Epidermal melanocyte (primary cell): ENCODE results near the gene FOSB.

Source experiments
- DNase-seq: peaks from one replicate; pipeline ENCODE4 v3.0.0; 2011; ENCODE audit warnings: low spot score; ENCODE audit not compliant: insufficient read length

Gene FOSB

DNA sequence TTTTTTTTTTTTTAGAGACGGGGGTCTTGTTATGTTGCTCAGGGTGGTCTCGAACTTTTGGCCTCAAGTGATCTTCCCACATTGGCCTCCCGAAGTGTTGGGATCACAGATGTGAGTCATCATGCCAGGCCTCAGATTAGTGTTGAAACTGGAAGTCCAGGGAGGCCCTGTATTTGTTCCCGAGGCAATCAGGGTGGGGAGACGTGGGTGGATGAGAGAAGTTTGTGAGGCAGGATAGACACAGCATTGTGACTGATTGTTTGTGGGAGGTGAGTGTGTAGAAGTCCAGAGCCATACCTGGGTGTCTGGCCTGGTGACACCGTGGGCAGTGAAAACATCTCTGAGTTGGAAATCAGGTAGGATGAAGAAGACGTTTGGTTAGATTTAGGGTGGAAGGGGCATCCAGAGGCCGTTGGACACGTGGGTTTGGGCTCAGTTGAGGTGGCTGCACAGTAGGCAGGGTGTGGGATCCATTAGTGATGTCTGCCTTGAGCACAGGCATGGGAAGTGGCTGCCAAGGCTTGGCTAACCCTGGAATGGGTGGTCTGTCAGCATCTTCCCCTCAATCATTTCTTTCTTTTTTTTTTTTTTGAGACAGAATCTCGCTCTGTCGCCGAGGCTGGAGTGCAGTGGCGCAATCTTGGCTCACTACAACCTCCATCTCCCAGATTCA lies 16.6 kb downstream of the FOSB start:
- no peak for DNase-seq

DNA sequence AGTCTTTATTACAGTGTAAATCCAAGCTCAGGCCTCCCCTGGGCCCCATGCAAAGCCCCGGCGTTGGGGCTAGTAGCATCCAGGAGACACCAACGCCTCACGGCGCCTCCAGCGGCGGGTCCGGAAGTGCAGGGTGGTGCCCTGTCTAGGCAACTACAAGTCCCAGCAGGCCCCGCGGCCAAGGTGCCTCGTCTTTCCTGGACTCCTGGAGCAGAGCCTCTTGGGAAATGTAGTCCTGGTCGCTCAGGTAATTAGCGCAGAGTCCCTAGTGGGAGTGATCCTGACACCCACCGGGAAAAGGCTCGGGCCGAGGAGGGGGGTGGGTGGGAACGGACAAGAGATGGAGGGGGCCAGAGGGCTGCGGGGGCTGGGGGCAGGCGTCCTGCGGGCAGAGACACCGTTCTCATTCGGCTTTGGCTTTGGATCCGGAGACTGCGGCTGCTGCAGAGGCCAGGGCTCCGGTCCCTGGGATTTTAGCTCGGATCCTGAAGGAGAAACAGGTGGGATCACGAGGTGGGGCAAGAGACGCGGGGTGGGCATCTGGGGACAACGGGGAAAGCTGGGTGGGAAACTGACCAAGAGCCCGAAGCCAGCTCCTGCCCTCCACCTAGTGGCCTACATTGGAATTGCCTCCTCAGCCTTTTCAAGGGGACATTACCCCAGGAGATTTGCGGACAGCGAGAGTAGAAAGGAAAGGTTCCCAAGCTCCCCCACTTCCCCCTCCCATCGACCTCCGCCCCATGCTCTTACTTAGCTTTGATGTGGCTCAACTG lies 17.7 kb downstream of the FOSB start:
- DNase-seq = peak; percentile 87

DNA sequence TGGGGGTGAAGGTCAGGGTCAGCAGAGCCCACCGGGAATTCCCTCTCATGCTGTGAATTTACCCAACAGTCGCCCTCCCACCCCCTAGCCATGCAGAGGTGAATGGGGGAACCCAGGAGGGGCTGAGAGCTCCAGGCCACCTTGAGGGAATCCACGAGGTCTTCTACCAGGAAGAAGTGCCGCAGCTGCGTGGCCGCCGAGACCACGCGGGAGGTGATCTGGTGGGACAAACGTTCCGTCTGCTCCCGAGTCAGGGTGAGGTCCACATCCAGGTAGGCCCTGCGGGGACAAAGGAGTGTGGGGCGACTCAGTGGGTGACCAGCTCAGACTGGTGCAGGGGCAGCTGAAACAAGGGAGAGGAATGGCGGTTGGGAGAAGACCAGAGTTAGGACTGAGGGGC lies 20.9 kb downstream of the FOSB start:
- no peak for DNase-seq

DNA sequence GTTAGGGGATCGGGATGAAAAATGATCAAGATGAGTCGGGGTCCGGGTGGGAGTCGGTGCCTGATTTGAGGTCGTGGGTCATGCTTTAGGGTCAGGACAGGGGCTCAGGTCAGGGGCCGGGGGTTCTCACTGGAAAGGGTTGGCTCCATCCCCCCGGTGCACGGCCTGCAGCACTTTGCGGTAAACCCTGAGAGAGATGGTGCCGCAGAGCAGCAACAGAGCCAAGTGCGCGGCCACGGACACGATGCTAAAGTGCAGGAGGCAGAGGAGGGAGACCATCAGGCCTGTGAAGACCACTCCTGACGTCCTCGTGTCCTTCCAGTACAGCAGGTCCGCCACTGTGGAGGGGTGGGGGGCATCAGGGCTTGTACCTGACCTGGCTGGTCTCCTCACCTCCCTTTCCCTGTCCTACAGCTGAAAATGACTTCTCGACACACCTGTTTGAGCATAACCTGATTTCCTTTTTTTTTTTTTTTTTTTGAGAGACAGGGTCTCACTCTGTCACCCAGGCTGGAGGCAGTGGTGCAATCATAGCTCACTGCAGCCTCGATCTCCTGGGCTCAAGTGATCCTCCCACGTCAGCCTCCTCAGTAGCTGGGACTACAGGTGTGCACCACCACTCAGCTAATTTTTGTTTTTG lies 21.5 kb downstream of the FOSB start:
- no peak for DNase-seq

DNA sequence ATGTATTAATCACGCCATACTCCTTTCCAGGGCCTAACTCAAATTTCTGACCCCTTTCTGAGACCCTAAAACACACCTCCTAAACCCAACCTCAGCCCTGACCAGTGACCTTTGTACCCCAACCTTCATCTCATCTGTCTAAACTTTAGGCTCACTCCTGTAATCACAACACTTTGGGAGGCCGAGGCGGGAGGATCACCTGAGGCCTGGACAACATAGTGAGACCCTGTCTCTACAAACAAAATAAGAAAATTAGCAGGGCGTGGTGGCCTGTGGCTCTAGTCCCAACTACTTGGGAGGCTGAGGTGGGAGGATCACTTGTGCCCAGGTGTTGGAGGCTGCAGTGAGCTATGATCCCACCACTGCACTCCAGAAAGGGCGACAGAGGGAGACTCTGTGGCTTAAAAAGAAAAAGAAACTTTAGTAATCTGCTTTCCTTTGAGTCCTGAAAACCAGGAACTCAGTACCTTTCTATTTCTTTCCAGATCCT lies 24.4 kb downstream of the FOSB start:
- DNase-seq = peak; percentile 11

DNA sequence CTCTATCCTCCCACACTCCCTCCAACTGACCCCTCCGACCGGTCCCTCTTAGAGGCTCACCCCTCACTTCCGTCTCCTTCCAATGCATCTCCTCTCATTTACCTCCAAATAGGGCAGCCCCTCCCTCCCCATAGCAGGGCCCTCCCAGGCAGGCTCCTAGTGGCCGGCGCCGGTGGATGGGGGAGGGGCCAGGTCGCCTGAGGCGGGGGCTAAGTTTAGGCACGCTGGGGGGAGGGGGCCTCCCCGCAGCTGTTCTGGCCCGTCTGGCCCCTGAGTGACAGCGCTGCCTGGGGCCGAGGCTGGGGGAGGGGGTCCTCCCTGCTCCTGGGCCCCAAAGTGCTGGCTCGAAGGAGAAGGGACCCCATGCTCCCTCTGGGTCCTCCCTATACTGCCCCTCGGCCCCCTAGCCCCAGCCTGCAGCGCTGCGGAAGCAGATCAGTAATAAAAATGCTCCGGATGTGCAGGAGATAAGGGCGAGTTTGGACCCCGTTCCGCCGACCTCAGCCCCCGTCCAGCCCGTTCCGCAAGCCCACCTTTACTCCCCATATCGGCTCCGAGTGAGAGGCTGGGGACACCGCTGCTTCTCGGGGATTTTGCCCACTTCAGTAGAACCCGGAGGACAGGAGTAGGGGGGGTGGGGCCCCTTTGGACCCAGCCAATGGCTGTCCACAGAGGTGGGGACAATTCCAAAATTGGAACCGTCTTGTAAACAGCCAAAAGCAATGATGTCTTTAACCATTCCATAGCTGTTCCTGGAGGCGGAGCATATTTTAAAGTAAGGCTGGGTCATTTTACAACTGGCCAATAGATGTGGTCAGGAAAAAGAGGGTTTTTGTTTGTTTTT lies 25.1 kb downstream of the FOSB start:
- peak; percentile 89 for DNase-seq

DNA sequence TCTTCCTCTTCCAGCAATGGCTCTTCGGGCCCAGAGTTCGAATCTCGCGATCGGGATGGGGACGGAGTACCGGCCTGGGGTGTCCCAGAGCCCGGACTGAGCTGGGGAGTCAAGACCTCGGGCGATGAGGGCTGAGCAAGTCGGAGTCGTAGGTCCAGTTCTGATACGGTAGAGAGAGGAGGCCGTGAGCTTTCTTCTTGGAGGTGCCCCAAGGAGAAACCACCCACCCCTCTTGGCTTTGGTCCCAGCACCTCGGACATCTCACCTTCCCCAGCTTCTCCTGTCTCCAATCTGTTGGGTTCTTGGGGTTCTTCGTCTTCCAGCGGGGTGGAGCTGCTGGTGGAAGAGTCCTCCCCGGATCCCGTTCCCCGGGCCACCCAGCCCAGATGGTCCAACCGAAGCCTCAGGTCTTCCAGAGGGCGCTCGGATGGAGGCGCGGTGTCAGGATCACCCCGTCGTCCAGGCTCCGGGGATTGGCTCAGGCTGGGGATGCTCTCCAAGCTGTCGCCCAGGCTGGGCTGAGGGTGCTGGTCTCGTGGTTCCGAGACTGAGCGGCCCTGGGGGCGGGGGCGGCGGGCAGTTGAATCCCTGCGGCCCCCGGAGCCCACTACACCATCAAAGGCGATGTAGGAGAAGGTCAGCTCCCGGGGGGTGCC lies 26.6 kb downstream of the FOSB start:
- DNase-seq = no peak

DNA sequence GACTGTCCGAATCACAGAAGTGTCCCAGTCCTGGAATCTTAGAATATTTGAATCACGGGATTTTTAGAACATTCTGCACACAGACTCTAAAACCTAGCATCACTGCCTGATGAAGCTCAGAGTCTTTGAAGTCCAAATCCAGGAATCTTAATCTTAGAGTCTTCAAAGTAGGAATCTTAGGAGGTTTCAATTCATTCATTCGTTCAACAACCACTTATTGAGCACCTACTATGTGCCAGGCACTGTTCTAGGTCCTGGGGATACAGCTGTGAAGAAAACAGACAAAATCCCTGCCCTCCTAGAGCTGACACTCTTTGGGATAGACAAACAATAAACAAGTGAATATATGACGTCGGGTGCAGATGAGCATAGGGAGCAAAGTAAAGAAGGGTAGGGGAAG lies 27.4 kb downstream of the FOSB start:
- DNase-seq = no peak

DNA sequence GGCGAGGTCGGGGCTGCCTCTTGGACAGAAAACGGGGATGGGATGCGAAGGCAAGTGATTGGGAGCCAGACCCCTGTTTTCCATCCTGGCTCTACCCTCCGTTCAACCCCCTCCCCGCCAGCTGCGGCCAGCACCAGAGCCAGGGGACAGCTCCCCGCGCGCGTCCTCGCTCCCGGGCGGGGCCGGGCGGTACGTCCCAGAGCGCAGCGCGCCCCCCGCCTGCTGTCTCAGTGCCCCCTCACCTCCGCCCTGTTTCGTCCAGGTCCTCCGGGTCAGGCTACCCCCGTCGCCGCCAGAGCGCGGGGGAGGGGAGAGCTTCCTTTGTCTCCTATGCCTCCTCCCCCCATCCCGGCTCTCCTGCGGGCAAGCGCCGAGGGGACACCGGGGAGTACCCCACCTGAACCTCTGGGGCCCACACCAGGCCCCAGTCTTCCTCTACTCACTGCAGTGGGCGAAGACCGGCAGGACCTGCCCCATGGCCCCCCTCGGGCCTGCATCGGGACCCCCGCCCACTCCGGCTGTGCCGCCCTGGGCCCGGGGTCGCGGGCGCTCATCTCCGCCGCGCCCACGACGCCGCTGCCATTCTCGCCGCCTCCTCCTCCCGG lies 28.7 kb downstream of the FOSB start:
- DNase-seq = no peak

DNA sequence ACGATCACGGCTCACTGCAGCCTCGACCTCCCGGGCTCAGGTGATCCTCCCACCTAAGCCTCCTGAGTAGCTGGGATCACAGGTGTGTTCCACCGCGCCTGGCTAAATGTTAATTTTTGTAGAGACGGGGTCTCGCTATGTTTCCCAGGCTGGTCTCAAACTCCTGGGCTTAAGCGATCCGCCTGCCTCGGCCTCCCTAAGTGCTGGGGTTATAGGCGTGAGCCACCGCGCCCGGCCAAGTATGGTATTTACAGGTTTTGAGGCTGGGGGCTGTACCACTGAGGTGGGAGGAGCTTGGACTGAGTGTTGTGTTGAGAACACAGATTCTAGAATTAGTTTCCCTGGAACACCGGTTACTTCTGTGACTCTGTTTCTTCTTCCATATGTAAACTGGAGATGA lies 30.0 kb downstream of the FOSB start:
- no peak for DNase-seq

DNA sequence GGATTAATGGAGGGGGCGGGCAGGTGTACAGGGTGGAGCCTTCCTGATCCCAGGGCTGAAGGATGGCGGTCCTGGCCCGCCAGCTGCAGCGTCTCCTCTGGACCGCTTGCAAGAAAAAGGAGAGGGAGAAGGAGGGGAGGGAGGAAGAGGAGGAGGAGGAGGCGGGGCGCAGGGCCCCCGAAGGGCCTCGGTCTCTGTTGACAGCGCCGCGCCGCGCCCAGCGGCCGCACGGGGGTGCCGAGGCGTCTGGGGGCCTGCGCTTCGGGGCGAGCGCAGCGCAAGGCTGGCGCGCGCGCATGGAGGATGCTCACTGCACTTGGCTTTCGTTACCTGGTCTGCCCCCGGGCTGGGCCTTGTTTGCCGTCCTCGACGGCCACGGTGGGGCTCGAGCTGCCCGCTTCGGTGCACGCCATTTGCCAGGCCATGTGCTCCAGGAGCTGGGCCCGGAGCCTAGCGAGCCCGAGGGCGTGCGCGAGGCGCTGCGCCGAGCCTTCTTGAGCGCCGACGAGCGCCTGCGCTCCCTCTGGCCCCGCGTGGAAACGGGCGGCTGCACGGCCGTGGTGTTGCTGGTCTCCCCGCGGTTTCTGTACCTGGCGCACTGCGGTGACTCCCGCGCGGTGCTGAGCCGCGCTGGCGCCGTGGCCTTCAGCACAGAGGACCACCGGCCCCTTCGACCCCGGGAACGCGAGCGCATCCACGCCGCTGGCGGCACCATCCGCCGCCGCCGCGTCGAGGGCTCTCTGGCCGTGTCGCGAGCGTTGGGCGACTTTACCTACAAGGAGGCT lies 30.8 kb downstream of the FOSB start, which contains the start of gene PPM1N:
Gene PPM1N (plus strand): TSS at position 33 of the 785 bp plus-strand sequence. CDS start 30 bp downstream, at position 63.
- DNase-seq = no peak

DNA sequence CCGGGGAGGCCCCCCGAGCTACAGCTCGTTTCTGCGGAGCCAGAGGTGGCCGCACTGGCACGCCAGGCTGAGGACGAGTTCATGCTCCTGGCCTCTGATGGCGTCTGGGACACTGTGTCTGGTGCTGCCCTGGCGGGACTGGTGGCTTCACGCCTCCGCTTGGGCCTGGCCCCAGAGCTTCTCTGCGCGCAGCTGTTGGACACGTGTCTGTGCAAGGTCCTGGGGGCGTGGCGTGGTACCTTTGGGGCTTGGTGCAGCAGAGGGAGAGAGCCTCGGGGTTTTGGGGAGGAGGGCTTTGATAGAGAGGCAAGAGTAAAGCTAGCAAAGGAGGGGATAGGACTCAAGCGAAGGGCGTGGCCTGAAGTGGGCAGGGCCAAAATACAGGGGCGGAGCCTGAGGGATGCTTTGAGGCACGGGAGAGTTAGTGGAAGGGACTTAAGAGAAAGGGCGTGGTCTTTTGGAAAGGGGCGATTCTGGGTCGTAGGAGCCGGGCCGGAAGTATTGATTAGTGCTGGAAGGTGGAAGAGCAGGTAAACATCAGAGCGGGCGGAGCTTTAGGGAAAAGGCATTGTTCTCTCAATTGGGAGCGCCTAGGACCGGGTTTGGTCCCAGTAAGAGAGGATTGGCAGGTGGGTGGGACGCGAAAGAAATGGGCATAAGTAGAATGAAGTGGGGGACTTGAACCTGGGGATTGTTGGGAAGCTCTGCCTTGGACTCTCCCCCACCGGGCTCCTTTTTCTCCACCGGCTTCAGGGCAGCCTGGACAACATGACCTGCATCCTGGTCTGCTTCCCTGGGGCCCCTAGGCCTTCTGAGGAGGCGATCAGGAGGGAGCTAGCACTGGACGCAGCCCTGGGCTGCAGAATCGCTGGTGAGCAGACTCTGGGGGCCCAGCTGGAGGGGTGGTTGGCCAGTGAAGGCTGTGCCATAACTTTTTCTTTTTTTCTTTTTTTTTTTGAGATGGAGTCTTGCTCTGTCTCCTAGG lies 31.7 kb downstream of the FOSB start:
- DNase-seq = no peak

DNA sequence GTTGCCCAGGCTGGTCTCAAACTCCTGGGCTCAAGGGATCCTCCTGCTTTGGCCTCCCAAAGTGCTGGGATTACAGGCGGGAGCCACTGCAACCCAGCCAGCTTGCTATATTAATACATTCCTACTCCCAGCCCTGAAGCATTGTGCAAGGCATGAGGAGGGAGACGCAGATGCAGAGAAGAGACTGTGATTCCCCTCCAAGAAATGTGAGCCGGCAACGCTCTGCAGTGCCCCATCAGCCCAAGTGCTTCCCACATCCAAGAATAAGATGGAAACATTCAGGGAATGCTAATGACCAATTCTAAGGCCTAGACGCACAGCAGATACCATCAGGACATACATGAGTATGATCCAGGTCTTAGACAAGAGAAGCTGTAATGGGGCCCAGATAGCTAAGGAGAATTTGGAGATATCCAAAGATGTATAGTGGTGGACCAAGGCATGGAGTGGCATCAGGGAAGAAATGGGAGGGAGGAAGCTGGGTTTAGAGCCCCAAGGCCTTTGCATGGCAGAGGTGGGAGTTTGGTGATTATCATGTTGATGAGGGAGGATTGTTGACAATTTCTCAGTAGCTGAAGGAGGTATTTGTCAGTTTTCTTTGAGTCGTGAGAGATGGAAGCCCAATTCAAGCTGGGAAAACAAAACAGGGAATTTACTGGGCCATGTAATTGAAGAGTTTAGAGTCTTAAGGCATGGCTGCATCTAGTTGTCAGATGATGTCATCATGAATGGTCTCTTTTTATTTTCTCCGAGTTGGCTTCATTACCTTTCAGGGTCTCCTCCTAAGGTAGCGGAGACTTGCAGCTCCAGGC lies 33.3 kb downstream of the FOSB start:
- no peak for DNase-seq

DNA sequence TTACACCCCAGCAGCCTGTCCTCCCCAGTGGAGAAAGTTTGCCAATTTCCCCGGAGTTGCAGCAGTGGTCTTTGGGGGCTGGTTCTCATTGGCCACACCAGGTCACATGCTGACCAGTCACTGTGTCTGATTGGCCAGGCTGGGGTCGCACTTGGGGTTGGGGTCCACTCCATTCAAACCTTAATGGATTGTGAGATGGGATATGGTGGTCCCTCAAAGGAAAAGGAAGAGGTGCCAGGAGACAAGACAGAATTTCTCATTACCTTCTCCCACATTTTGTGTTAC lies 33.9 kb downstream of the FOSB start:
- DNase-seq = no peak

DNA sequence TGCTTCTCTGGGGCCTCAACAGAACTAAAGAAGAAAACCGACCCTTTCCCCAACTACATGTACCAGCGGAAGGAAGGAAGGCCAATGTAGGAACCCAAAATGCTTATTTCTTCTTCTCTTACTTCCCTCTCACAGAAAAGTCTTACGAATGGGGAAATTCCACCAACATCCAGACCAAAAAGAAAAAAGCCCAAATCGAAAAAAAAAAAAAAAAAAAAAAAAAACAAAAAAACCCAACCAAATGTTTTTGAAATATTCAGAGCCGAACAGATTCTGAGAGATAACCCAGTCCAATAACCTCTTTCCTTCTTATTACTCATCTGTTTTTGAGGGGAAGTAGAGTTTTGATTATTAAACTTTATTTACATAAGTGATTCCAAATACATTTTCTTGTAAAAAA lies 34.3 kb downstream of the FOSB start:
- DNase-seq = no peak

DNA sequence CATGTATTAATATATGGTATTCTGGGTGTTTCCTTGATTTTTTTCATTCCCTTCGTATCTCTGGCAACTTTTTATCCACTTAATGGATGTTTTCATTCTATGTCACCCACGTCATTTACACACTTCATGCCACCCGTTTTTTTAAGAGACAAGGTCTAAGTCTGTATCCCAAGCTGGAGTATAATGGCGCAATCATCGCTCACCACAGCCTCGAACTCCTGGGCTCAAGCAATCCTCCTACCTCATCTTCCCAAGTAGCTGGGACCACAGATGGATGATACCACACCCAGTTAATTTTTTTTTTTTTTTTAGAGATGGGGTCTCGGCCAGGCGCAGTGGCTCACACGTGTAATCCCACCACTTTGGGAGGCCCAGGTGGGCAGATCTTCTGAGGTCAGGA lies 36.1 kb downstream of the FOSB start:
- DNase-seq = no peak

DNA sequence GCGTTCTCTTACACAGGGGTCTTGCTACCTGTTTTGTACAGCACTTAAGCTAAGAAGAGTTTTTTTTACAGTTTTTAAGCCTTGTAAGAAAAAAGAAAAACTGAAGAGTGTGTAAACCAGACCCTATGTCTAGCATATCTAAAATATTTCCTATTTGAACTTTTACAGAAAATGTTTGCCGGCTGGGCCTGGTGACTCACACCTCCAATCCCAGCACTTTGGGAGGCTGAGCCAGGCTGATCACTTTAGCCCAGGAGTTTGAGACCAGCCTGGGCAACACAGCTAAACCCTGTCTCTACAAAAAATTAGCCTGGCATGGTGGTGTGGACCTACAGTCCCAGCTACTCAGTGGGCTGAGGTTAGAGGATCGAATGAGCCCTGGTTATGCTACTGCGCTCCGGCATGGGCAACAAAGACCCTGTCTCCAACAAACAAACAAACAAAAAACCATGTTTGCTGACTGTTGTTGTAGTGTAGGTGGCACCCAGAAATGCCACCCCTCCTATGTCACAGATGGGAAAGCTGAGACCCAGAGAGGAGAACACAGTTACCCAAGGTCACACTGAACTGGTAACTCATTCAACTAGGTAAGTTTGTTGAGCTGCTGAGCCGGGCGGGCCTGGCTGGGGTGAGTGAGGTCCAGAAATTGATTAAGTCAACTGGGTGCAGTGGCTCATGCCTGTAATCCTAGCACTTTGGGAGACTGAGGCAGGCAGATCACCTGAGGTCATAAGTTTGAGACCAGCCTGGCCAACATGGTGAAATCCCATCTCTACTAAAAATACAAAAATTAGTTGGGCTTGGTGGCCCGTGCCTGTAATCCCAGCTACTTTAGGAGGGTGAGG lies 37.6 kb downstream of the FOSB start:
- DNase-seq = no peak
